Cardiac septum (tissue), 1 donor: ENCODE data around the gene KLF2. TPM values are rescaled to one million over a fixed set of nuclear protein-coding genes. Genes with fewer than 3 reads are reported as not detected.
"Not testable (repeated sequence)": the region's sequence is repeated elsewhere in the genome, so short reads cannot be mapped to it uniquely, and the experiment has no call there.

Experiments
- DNase-seq: peaks from one replicate; pipeline ENCODE4 v3.0.0-alpha.2; 2020; ENCODE audit warnings: low spot score
- intact Hi-C: fragments of 100-400 bp; cut with DNase I; formaldehyde crosslinking; loops from one replicate; pipeline ENCODE4 v1.14.0; 2022
- total RNA-seq: library from RNA; stranded (reverse); fragmentation: NEBNext Ultra II Directional; extraction: Animal tissue kit (Norgen Biotek cat#: 25700); gene quantifications from one replicate; pipeline ENCODE4 v1.2.1, GENCODE V29; 2021
- donor health status: DM: no; HTN: no; CAD: no.

Gene KLF2
- total RNA-seq, 1 donor from 2014 or later: 44.6 TPM

DNA sequence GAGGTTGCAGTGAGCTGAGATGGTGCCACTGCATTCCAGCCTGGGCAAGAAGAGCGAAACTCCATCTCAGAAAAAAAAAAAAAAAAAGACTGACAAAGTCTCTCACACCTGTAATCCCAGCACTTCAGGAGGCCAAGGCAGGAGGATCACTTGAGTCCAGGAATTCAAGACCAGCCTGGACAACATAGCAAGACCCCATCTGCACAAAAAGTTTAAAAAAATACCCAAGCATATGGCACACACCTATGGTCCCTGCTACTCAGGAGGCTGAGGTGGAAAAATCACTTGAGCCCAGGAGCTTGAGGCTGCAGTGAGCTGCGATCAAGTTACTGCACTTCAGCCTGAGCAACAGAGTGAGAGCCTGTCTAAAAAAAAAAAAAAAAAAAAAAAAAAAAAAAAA, 20.1 kb upstream of the KLF2 start:
- intact Hi-C loops, DNase-seq: not testable (repeated sequence)

DNA sequence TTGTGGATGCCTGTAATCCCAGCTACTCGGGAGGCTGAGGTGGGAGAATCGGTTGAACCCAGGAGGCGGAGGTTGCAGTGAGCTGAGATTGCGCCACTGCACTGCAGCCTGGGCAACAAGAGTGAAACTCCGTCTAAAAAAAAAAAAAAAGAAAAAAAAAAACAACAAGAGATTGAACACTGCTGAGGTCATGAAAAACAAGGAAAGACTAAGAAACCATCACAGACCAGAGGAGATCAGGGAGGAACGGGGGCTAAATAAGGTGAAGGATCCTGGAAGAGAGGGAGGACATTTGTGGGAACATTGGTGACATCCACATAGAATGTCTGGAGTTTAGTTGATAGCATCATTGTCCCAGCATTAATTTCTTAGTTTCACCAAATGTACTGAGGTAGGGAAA, 19.6 kb upstream of the KLF2 start:
- intact Hi-C loops, DNase-seq: not testable (repeated sequence)

DNA sequence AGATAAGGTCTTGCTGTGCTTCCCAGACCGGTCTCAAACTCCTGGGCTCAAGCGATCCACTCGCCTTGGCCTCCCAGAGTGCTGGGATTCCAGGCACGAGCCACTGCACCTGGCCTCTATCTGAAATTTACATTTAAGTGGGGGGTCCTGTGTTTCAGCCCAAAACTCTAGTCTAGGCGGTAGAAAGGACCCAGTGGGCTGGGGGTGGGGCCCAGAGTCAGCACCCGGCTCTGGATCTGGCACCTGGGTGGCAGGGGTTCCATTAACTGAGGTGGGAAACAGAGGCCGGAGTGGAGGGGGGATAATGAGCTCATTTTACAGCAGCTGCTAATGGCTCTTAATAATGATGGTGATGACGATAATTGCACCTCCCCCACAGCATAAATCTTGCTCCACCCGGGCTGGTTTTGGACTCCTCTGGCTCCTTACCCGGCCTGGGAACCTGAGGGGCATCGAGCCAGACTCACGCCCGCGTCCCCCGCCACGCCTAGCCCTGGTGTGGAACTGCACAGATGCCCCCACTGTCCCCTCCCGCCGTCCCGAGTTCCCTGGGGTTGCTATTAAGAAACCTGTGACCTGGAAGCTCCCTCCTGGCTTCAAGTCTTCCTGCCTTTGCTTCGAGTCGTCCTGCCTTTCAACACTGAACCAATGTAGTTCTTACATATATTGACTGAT, 17.8 kb upstream of the KLF2 start:
- DNase-seq: no peak

DNA sequence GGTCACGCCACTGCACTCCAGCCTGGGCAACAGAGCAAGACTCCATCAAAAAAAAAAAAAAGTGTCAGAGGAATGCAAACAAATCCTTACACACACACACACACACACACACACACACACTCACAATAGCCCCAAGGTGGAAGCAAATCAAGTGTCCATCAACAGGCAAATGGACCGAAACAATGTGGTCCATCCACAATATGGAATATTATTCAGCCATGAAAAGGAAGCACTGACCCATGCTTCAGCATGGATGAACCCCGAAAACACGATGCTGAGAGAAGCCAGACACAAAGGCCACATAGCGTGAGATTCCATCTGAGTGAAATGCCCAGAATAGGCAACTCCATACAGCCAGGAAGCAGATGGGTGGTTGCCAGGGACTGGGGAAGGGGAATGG, 16.5 kb upstream of the KLF2 start:
- no peak for DNase-seq
- intact Hi-C loops: no loop called here

More for the DNA sequence above, 17.8 kb upstream of the KLF2 start:
- intact Hi-C loops: no loop called here

DNA sequence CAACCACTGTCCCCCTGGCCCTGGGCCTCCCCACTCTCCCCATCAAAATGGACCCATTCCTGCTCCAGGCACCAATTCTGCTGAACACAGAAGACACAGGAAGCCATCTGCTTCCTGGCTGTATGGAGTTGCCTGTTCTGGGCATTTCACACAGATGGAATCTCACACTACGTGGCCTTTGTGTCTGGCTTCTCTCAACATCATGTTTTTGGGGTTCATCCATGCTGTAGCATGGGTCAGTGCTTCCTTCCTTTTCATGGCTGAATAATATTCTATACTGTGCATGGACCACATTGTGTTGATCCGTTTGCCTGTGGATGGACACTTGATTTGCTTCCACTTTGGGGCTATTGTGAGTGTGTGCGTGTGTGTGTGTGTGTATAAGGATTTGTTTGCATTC, 15.0 kb upstream of the KLF2 start:
- intact Hi-C loops: no loop called here
- DNase-seq: no peak

DNA sequence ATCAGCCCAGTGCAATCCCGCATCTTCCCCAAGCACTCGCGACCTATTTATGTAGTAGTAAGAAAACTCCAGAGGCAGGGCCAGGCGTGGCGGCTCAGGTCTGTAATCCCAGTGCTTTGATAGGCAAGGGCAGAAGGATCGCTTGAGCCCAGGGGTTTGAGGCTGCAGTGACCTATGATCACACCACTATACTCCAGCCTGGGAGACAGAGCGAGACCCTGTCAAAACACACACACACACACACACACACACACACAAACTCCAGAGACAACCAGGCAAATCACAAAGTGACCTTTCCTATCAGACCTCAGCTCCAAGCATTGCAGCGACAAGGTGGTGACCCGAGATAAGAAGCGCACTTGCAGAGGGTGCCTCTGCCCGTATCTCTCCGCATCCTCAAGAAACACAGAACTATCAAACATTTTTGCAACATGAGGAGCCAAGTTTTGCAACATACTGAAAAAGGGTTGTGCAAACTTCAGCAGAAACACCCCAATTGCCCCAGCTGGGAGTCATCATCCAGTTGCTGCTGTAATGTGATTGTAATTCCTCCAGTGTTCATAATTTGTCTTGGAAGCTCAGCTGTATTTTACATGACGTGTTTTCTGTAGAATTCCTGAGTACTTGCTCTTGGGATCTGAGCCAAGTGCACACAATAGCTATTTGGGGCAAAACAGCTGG, 8.7 kb upstream of the KLF2 start:
- no peak for DNase-seq
- intact Hi-C loops: no loop called here

DNA sequence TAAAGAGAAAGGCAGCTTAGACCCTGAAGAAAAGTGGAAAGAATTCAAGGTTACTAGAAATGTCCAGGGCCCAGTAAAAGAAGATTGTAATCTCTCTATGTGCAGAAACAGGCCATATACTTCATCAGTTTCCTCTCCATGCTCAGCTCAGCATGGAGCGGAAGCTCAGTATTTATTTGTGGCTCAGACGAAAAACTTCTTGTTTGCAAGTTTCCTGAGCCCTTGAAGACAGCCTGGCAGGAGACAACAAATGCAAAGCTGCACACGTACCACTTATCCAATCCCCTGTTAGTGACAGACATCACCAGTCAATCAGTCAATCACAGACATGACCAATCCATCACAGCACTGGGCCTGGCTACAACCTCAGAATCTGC, 8.1 kb upstream of the KLF2 start:
- intact Hi-C loops: no loop called here
- DNase-seq: no peak

DNA sequence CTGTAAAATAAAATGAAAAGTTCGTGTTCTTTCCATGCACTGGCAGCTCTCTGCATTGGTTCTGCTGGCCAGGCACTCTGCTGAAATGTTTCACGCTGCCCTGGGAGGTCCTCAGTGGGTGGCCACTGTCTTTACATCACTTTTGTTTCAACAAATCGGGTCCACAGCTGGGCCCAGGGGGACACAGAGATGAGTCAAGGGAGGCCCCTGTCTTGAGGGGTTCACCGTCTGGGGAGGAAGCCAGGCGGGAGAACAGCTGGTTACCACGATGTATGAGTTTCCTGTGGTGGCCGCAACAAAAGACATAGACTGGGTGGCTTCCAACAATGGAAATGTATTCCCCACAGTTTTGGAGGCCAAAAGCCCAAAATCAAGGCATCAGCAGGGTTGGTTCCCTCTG, 5.1 kb upstream of the KLF2 start:
- intact Hi-C loops: no loop called here
- no peak for DNase-seq

DNA sequence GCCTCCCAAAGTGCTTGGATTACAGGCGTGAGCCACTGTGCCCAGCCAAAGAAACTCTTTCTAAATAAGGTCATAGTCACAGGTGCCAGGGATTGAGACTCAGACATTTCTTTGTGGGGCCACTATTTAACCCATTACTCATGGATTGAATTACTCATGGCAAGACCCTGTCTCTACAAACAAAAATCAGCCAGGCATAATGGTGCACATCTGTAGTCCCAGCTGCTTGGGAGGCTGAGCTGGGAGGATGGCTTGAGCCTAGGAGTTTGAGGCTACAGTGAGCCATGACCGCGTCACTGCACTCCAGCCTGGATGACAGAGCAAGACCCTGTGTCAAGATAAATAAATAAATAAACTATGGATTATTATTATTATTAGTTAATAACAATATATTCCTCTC, 3.6 kb upstream of the KLF2 start:
- no peak for DNase-seq
- intact Hi-C loops: no loop called here

DNA sequence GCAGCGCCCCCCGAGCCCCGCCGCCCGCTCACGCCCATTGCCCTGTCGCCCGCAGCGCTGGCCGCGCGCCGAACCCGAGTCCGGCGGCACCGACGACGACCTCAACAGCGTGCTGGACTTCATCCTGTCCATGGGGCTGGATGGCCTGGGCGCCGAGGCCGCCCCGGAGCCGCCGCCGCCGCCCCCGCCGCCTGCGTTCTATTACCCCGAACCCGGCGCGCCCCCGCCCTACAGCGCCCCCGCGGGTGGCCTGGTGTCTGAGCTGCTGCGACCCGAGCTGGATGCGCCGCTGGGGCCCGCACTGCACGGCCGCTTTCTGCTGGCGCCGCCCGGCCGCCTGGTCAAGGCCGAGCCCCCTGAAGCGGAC, 518 bp downstream of the KLF2 start:
- peak; percentile 83 for DNase-seq
- intact Hi-C loops: loop anchor here (2.0 kb wide), 1 partner anchor 42 kb away; no protein-coding TSS in a partner anchor

DNA sequence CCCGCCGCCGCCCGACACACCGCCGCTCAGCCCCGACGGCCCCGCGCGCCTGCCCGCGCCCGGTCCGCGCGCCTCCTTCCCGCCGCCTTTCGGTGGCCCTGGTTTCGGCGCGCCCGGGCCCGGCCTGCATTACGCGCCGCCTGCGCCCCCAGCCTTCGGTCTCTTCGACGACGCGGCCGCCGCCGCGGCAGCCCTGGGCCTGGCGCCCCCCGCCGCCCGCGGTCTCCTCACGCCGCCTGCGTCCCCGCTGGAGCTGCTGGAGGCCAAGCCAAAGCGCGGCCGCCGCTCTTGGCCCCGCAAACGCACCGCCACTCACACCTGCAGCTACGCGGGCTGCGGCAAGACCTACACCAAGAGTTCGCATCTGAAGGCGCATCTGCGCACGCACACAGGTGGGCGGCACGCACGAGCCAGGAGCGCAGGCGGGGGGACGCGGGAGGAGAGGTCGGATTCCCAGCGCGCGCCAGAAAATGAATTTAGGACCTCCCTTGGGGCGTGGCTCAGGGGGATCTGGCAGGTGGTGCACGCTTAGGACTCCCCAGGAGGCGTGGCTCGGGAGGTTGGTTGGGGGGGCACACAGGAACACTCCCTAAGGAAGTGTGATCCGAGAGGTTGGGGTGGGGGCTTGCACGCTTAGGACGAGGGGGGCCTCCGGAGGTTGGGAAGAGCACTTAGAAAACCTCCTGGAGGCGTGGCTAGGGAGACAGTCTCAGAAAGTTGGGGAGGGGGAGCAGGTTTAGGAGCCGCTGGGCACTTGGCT, 1.2 kb downstream of the KLF2 start:
- intact Hi-C loops: loop anchor here (2.0 kb wide), 3 partner anchors 17 to 77 kb away; no protein-coding TSS in a partner anchor
- peak; percentile 79 for DNase-seq

DNA sequence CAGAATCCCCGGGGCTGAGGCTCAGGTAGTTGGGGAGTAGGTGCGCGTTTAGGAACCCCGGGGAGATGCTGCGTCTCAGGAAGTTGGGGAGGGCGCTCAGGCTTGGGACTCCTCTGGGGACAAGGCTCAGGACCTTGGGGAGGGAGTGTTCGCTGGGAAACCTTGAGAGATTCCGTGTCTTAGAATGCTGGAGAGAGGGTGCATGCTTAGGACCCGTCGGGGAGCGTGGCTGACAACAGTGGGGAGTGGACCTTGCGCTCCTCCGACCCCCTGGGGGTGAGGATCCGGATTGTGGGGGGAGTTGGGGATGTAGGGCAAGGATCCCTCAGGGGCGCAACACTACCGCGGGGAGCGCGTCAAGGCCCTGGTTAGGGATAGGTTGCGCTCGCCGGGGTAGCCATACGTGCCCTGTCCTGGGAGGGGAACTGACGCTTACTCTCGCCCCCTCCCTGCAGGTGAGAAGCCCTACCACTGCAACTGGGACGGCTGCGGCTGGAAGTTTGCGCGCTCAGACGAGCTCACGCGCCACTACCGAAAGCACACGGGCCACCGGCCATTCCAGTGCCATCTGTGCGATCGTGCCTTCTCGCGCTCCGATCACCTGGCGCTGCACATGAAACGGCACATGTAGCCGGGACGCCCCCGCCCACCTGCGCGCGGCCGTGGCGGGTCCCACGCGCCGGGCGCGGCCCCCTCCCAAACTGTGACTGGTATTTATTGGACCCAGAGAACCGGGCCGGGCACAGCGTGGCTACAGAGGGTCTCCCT, 2.0 kb downstream of the KLF2 start:
- DNase-seq: no peak
- intact Hi-C loops: loop anchor here (2.0 kb wide), 2 partner anchors 16 to 78 kb away; no protein-coding TSS in a partner anchor

DNA sequence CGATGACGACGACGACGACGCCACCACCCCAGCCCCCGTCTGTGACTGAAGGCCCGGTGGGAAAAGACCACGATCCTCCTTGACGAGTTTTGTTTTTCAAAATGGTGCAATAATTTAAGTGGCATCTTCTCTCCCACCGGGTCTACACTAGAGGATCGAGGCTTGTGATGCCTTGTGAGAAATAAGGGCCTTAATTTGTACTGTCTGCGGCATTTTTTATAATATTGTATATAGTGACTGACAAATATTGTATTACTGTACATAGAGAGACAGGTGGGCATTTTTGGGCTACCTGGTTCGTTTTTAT, 2.5 kb downstream of the KLF2 start:
- intact Hi-C loops: loop anchor here (2.0 kb wide), 2 partner anchors 16 to 78 kb away; no protein-coding TSS in a partner anchor
- no peak for DNase-seq

DNA sequence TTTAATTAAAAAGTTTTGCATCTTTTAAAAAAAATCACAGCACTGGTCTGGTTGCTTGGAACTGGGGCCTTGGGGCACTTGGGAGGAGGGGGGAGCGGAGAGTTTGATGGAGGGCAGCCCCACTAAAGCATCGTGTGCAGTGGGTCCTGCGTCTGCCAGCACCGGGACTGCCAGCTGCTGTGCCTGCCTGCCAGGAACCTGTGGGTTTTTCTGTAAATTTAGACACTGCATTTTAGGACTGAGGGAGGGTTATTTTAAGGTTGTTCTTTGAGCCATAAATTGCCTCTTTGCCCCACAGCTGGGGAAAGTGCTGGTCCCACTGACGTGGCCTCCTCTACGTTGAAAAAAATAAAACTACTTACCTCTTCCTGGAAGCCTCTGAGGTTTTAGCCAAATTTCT, 2.9 kb downstream of the KLF2 start:
- intact Hi-C loops: loop anchor here (2.0 kb wide), 2 partner anchors 15 to 79 kb away; no protein-coding TSS in a partner anchor
- DNase-seq: no peak

DNA sequence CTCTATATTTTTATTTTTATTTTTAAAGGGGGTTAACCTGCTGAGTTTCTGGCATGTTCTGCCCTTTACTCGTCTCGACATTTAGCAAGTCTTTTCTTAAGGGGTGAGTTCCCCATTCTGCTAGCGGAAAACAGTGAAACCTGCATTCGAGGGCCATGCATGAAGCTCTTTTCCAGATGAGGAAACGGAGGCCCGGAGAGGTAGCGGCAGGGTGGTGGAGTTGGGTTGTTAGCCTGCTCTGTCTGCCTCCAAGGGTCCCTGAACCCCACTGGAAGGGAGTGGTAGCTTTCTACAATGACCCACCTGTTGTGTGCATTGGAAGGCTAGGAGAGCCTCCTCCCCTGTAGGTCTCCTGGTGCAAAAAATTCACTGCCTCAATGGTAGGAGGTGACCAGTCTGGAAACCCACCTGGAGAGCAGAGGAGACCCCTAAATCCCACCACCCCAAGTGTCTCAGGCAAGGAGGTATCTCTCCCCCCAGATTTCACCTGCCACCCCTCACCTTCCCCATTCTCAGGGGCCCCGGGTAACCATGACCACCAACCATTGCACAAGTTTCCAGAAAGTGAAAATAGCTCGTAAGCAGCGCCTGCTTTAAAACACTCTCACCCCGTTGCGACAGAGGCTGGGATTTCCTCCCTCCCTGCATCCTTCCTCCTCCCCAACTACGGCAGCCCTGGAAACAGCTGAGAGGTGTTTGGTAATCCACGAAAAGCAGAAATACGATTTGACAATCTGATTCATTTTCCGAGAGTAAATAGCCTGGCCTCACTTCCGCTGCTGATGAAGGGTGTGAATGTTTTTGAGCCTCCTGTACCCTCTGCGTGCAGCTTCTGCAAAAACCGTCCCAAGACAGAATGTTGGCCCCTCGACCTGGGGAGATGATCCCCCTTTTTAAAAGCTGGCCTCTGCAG, 3.5 kb downstream of the KLF2 start:
- intact Hi-C loops: loop anchor here (1.0 to 2.0 kb wide), 3 partner anchors 15 to 79 kb away; no protein-coding TSS in a partner anchor
- peak; percentile 94 for DNase-seq

DNA sequence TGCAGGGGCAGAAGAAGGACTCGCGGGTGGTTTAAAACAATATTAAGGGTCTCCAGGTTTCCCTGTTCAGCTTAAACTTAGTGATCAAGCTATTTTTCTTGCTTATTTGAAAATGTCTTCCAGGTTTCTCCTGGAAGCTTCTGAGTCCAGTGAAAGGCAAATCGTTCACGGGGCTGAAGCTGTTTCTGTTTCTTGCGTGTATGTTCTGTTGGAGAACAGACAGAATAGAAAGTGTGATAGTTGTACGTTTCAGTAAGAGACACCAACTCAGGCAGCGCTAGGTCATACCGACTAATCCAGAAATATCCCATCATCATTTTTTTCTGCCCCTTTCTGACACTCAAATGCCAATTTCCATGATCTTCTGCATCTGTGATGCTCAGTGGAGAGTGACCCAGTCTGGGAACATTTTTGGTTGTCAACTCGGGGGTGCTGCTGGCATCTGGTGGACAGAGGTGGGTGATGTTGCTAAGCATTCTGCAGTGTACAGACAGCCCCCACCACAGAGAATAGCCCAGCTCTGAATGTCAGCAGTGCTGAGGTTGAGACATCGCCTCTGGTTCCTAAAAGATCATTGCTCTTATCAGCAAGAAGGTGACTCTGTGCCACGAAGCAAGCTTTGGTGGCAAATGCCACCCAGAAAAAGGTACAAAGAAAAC, 4.3 kb downstream of the KLF2 start:
- intact Hi-C loops: loop anchor here (1.0 kb wide), 1 partner anchor 53 kb away; no protein-coding TSS in a partner anchor

DNA sequence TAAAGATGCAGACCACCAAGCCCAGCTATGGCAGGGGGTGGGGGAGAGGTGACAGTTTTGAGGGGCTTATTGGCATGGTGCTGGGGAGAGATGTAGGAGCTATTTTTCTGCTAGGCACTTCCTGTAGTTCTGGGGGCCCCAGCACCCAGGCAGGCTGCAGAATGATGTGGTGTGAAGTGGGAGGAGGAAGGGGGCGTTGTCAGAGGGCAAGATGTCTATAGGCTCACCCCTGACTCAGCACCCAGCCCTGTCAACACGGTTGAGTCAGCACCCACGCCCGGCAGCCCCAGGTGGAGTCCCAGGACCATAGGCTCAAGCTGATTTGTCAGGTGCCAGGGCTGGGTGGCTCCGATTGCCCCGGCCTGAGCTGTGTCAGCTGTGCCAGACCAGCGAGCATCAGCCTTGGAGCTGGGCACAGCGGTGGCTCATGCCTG, 5.8 kb downstream of the KLF2 start:
- intact Hi-C loops: no loop called here

More for the DNA sequence above, 4.3 kb downstream of the KLF2 start:
- no peak for DNase-seq

More for the DNA sequence above, 5.8 kb downstream of the KLF2 start:
- peak; percentile 93 for DNase-seq
